Measurements from ENCODE around the gene TSPY8.
"Not testable (repeated sequence)": the region's sequence is repeated elsewhere in the genome, so short reads cannot be mapped to it uniquely, and the experiment has no call there.

DNA sequence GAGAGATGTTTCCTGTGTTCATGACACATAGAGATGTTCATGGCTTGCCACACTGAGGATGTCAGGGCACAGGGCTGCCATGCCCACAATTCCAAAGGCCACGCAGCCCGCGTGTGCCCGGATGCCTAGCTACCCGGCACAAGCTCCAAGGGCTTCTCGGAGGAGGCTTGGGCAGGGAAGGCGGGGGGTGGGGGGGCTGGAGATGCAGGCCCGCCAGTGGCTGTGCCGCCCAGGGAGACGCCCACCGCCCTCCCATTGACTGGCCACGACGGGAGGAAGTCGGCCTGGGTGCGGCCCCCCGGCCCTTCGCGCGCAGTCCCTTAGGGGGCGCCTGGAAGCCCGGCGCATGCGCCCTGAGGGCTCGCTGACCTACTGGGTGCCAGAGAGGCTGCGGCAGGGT, at the start of gene TSPY8:
- TF ChIP-seq, protein P1, sequence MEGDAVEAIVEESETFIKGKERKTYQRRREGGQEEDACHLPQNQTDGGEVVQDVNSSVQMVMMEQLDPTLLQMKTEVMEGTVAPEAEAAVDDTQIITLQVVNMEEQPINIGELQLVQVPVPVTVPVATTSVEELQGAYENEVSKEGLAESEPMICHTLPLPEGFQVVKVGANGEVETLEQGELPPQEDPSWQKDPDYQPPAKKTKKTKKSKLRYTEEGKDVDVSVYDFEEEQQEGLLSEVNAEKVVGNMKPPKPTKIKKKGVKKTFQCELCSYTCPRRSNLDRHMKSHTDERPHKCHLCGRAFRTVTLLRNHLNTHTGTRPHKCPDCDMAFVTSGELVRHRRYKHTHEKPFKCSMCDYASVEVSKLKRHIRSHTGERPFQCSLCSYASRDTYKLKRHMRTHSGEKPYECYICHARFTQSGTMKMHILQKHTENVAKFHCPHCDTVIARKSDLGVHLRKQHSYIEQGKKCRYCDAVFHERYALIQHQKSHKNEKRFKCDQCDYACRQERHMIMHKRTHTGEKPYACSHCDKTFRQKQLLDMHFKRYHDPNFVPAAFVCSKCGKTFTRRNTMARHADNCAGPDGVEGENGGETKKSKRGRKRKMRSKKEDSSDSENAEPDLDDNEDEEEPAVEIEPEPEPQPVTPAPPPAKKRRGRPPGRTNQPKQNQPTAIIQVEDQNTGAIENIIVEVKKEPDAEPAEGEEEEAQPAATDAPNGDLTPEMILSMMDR (IDR thresholded peaks at IDR 0.05), result not testable (repeated sequence)
- not testable (repeated sequence) for TF ChIP-seq POLR2A (IDR thresholded peaks at IDR 0.05)

All from body of pancreas (tissue), 4 donors.